ENCODE data around the gene SUCLG2. TPM values are rescaled to one million over a fixed set of nuclear protein-coding genes. Genes with fewer than 3 reads are reported as not detected.
"Not testable (repeated sequence)": the region's sequence is repeated elsewhere in the genome, so short reads cannot be mapped to it uniquely, and the experiment has no call there.

SUCLG2 gene
- total RNA-seq, 5 donors from 2014 or later (not counting 1 experiment from before 2014, with no cell fraction given): 45.6 to 65.9 (median 49.5) TPM

GRCh38 chr3:67593761-67594234, 60.6 kb downstream of the SUCLG2 start:
- ChIA-PET CTCF (interaction anchor here (0.6 to 1.1 kb wide), 4 partner anchors 16 to 1286 kb away, joined by 3 to 4 read pairs (median 4); no protein-coding TSS in a partner anchor), POLR2A (interaction anchor here in 1 of 2 donors (0.5 kb wide), 1 partner anchor 212 kb away, joined by 3 read pairs; no protein-coding TSS in a partner anchor)
- WGBS (ENCODE audit: insufficient coverage): 78% methylated on average over 3 of the region's 4 CpGs

DNA sequence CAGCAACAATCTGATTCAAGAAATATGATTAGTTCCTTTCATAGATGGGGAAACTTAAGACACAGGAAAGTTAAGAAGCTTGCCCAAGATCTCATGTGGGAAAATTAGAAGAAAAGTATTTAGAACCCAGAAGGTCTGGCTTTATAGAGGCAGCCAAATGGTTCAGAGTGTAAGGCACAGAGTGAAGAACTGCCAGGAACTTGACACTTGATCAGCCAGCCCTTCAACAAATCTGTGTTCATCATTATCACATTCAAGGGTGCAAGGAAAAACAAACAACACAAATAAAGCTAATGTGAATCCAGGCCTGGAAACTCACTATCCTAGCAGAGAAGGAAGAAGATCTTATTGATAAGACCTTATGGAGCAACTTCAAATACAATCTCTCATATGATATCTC, 62.4 kb downstream of the SUCLG2 start:
- Mint-ChIP-seq H3K4me3 (no peak overlapping the region), H3K36me3 (peaks cover 64% of the 10 kb centered on the region), H3K9me3 (no peaks in the 10 kb centered on the region), H3K27ac (no peak overlapping the region), H3K27me3 (no peaks in the 10 kb centered on the region), H3K4me1 (peaks cover 67 to 72% (median 71%) of the 10 kb centered on the region in 3 donors)
- Histone ChIP-seq H3K4me3 (ENCODE audit: control insufficient read depth in 1 of 2, extremely low read depth in 1 of 2, low read length in 1 of 2) (no peak overlapping the region), H3K27ac (ENCODE audit: low read length) (no peak overlapping the region), H3K36me3 (ENCODE audit: control insufficient read depth in 2 of 2, extremely low read depth in 1 of 2, insufficient read depth in 1 of 2, low read length in 1 of 2) (peaks cover 0 to 8% of the 10 kb centered on the region in 2 donors), H3K9me3 (no peaks in the 10 kb centered on the region), H3K4me1 (ENCODE audit: control insufficient read depth in 1 of 2, extremely low read depth in 1 of 2, insufficient read depth in 2 of 2, low read length in 2 of 2) (peaks cover 3 to 11% of the 10 kb centered on the region in 2 experiments), H3K27me3 (replicated peaks in 1 of 2; ENCODE audit: control insufficient read depth in 2 of 2, extremely low read depth in 1 of 2, insufficient read depth in 2 of 2, low read length in 1 of 2) (no peaks in the 10 kb centered on the region)
- ChIA-PET POLR2A (no interaction called here), CTCF (no interaction called here)
- no peak for ATAC-seq (replicated peaks in 1 of 4)
- DNase-seq: no peak

More at GRCh38 chr3:67593761-67594234, 60.6 kb downstream of the SUCLG2 start:
- H3K36me3 Mint-ChIP-seq: peaks cover 68% of the 10 kb centered on the region
- H3K27ac Mint-ChIP-seq: no peak overlapping the region
- Histone ChIP-seq H3K9me3 (no peaks in the 10 kb centered on the region), H3K27ac (ENCODE audit: low read length) (no peak overlapping the region), H3K36me3 (ENCODE audit: control insufficient read depth in 2 of 2, extremely low read depth in 1 of 2, insufficient read depth in 1 of 2, low read length in 1 of 2) (peaks cover 0 to 8% of the 10 kb centered on the region in 2 donors), H3K4me3 (ENCODE audit: control insufficient read depth in 1 of 2, extremely low read depth in 1 of 2, low read length in 1 of 2) (no peak overlapping the region), H3K27me3 (replicated peaks in 1 of 2; ENCODE audit: control insufficient read depth in 2 of 2, extremely low read depth in 1 of 2, insufficient read depth in 2 of 2, low read length in 1 of 2) (no peaks in the 10 kb centered on the region), H3K4me1 (ENCODE audit: control insufficient read depth in 1 of 2, extremely low read depth in 1 of 2, insufficient read depth in 2 of 2, low read length in 2 of 2) (peaks cover 3 to 14% of the 10 kb centered on the region in 2 experiments)
- no peaks in the 10 kb centered on the region for H3K27me3 Mint-ChIP-seq
- ATAC-seq (replicated peaks in 1 of 4) (no peak), DNase-seq (peak in 5 of 35 experiments; percentile 2 to 35 (median 5))
- H3K4me3 Mint-ChIP-seq: no peak overlapping the region
- peaks cover 69 to 75% (median 73%) of the 10 kb centered on the region in 3 donors for H3K4me1 Mint-ChIP-seq
- no peaks in the 10 kb centered on the region for H3K9me3 Mint-ChIP-seq

DNA sequence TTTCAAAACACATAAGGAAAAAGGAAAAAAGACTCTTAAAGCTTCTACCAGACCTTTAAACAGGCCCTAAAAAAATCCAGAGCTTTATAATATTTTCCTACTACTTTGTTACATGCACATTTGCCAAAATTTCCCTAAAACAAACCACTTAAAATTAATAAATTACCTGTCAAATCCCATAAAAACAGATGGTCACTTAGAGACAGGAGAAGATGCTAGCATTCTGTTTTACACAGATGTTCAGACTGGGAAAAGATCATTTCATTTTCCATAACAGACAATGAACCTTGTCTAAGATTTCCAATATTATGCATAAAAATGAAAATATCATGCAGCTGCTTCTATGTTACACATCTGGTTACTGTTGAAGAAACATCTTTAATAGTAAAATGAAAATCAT, 66.6 kb downstream of the SUCLG2 start:
- no peaks in the 10 kb centered on the region for H3K9me3 ChIP-seq
- H3K4me1 ChIP-seq (ENCODE audit: control insufficient read depth in 1 of 2, extremely low read depth in 1 of 2, insufficient read depth in 2 of 2, low read length in 2 of 2): peaks cover 0 to 3% of the 10 kb centered on the region in 2 experiments
- no peaks in the 10 kb centered on the region for H3K27me3 Mint-ChIP-seq
- H3K9me3 Mint-ChIP-seq: no peaks in the 10 kb centered on the region
- no peak overlapping the region for H3K27ac Mint-ChIP-seq
- no peak overlapping the region for H3K4me3 ChIP-seq (ENCODE audit: control insufficient read depth in 1 of 2, extremely low read depth in 1 of 2, low read length in 1 of 2)
- ChIA-PET CTCF (no interaction called here), POLR2A (interaction anchor here in 1 of 2 donors (0.7 kb wide), 1 partner anchor 147 kb away, joined by 4 read pairs; no protein-coding TSS in a partner anchor)
- DNase-seq: no peak
- H3K4me1 Mint-ChIP-seq: peaks cover 67 to 78% (median 68%) of the 10 kb centered on the region in 3 donors
- H3K4me3 Mint-ChIP-seq: no peak overlapping the region
- H3K27me3 ChIP-seq (replicated peaks in 1 of 2; ENCODE audit: control insufficient read depth in 2 of 2, extremely low read depth in 1 of 2, insufficient read depth in 2 of 2, low read length in 1 of 2): no peaks in the 10 kb centered on the region
- H3K36me3 ChIP-seq (ENCODE audit: control insufficient read depth in 2 of 2, extremely low read depth in 1 of 2, insufficient read depth in 1 of 2, low read length in 1 of 2): peaks cover 0 to 8% of the 10 kb centered on the region in 2 donors
- no peak overlapping the region for H3K27ac ChIP-seq (ENCODE audit: low read length)
- H3K36me3 Mint-ChIP-seq: peaks cover 64% of the 10 kb centered on the region
- no peak for ATAC-seq (replicated peaks in 1 of 4)

DNA sequence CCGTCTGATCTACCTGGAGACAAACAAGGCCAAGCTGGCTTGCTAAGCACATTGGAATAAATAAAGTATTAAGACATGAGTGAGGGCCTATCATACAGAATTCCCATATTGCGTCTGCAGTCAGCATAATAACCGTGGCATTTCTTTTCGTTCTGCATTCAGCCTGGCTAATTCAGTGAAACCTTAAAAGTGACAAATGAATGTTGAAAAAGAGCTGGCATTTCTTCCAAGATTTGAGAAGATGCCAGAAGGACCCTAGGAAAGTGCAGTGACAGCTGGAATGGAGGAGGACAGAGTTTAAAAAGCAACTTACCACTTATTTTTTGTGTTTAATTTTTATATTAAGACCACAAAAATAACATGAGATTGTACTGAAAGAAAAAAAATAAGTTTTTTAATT, 67.1 kb downstream of the SUCLG2 start:
- Mint-ChIP-seq H3K9me3 (no peaks in the 10 kb centered on the region), H3K4me3 (no peak overlapping the region), H3K36me3 (peaks cover 69% of the 10 kb centered on the region), H3K4me1 (peaks cover 70 to 78% (median 71%) of the 10 kb centered on the region in 3 donors), H3K27ac (no peak overlapping the region), H3K27me3 (no peaks in the 10 kb centered on the region)
- CTCF ChIA-PET: no interaction called here
- POLR2A ChIA-PET: no interaction called here
- no peaks in the 10 kb centered on the region for H3K27me3 ChIP-seq (replicated peaks in 1 of 2; ENCODE audit: control insufficient read depth in 2 of 2, extremely low read depth in 1 of 2, insufficient read depth in 2 of 2, low read length in 1 of 2)
- H3K4me1 ChIP-seq (ENCODE audit: control insufficient read depth in 1 of 2, extremely low read depth in 1 of 2, insufficient read depth in 2 of 2, low read length in 2 of 2): peaks cover 0 to 3% of the 10 kb centered on the region in 2 experiments
- no peak overlapping the region for H3K27ac ChIP-seq (ENCODE audit: low read length)
- no peak for DNase-seq
- 100% methylated on average over 3 of the region's 4 CpGs for WGBS (ENCODE audit: insufficient coverage)
- ATAC-seq (replicated peaks in 1 of 4): no peak
- H3K4me3 ChIP-seq (ENCODE audit: control insufficient read depth in 1 of 2, extremely low read depth in 1 of 2, low read length in 1 of 2): no peak overlapping the region
- H3K9me3 ChIP-seq: no peaks in the 10 kb centered on the region
- H3K36me3 ChIP-seq (ENCODE audit: control insufficient read depth in 2 of 2, extremely low read depth in 1 of 2, insufficient read depth in 1 of 2, low read length in 1 of 2): peaks cover 0 to 8% of the 10 kb centered on the region in 2 donors

DNA sequence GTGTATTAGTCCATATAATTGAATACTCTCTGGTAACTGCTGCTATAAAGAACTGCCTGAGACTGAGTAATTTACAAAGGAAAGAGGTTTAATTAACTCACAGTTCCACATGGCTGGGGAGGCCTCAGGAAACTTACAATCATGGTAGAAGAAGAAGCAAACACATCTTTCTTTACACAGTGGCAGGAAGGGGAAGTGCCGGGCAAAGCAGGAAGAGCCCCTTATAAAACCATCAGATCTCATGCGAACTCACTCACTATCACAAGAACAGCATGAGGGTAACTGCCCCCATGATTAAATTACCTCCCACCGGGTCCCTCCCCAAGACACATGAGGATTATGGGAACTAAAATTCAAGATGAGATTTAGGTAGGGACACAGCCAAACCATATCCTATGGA, 69.8 kb downstream of the SUCLG2 start:
- CTCF ChIA-PET; ATAC-seq (replicated peaks in 1 of 4): not testable (repeated sequence)
- H3K4me1 Mint-ChIP-seq: peaks cover 53 to 72% (median 70%) of the 10 kb centered on the region in 3 donors

DNA sequence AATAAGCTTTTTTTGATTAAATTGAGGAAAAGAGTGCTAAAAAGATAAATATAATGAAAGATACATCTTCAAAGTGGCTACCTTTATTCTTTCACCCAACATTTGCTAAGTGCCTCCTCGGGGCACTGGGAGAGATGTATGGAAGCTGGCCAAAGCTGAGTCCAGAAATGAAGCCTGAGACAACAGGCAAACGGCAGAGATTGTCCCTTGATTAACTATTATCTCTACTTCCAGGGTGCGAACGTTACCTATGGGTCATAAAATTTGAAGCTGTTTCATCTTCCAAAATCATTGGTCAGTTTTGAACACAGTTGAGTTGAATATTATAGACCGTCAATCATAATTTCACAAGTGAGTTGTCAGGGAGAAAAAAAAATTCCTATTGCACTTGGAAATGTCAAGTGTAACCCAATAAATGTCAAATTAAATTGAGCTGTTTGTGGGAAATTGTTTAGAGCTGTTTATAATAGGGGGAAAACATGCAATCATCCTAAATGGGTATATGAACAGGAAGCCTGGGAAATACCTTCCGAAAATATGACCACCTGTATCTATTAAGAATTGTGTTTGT, 73.9 kb downstream of the SUCLG2 start:
- Mint-ChIP-seq H3K27me3 (no peaks in the 10 kb centered on the region), H3K27ac (no peak overlapping the region), H3K9me3 (no peaks in the 10 kb centered on the region), H3K4me3 (no peak overlapping the region), H3K36me3 (peaks cover 62% of the 10 kb centered on the region), H3K4me1 (peaks cover 58 to 62% (median 60%) of the 10 kb centered on the region in 3 donors)
- Histone ChIP-seq H3K36me3 (ENCODE audit: control insufficient read depth in 2 of 2, extremely low read depth in 1 of 2, insufficient read depth in 1 of 2, low read length in 1 of 2) (peaks cover 0 to 13% of the 10 kb centered on the region in 2 donors), H3K27me3 (replicated peaks in 1 of 2; ENCODE audit: control insufficient read depth in 2 of 2, extremely low read depth in 1 of 2, insufficient read depth in 2 of 2, low read length in 1 of 2) (no peaks in the 10 kb centered on the region), H3K4me3 (ENCODE audit: control insufficient read depth in 1 of 2, extremely low read depth in 1 of 2, low read length in 1 of 2) (no peak overlapping the region), H3K9me3 (no peaks in the 10 kb centered on the region), H3K27ac (ENCODE audit: low read length) (no peak overlapping the region), H3K4me1 (ENCODE audit: control insufficient read depth in 1 of 2, extremely low read depth in 1 of 2, insufficient read depth in 2 of 2, low read length in 2 of 2) (peaks cover 0 to 3% of the 10 kb centered on the region in 2 experiments)
- 100% methylated on average over 1 of the region's 6 CpGs for WGBS (ENCODE audit: insufficient coverage)
- ATAC-seq (replicated peaks in 1 of 4): no peak
- POLR2A ChIA-PET: interaction anchor here in 1 of 2 donors (0.6 kb wide), 1 partner anchor 130 kb away, joined by 3 read pairs; no protein-coding TSS in a partner anchor
- DNase-seq: no peak
- CTCF ChIA-PET: no interaction called here

More for the DNA sequence above, 69.8 kb downstream of the SUCLG2 start:
- WGBS (ENCODE audit: insufficient coverage): no CpG with 5 or more reads among the region's 3 CpGs
- H3K4me3 Mint-ChIP-seq; H3K9me3 ChIP-seq; H3K36me3 ChIP-seq (ENCODE audit: control insufficient read depth in 2 of 2, extremely low read depth in 1 of 2, insufficient read depth in 1 of 2, low read length in 1 of 2); H3K27ac ChIP-seq (ENCODE audit: low read length); H3K4me1 ChIP-seq (ENCODE audit: control insufficient read depth in 1 of 2, extremely low read depth in 1 of 2, insufficient read depth in 2 of 2, low read length in 2 of 2); H3K27ac Mint-ChIP-seq; H3K4me3 ChIP-seq (ENCODE audit: control insufficient read depth in 1 of 2, extremely low read depth in 1 of 2, low read length in 1 of 2); POLR2A ChIA-PET; H3K9me3 Mint-ChIP-seq; H3K27me3 Mint-ChIP-seq; DNase-seq; H3K27me3 ChIP-seq (replicated peaks in 1 of 2; ENCODE audit: control insufficient read depth in 2 of 2, extremely low read depth in 1 of 2, insufficient read depth in 2 of 2, low read length in 1 of 2): not testable (repeated sequence)
- peaks cover 69% of the 10 kb centered on the region for H3K36me3 Mint-ChIP-seq
